ENCODE data around the gene CST9L. TPM values are rescaled to one million over a fixed set of nuclear protein-coding genes. Genes with fewer than 3 reads are reported as not detected.

CST9L gene
- total RNA-seq, 1 donor from 2014 or later, result not detected

DNA sequence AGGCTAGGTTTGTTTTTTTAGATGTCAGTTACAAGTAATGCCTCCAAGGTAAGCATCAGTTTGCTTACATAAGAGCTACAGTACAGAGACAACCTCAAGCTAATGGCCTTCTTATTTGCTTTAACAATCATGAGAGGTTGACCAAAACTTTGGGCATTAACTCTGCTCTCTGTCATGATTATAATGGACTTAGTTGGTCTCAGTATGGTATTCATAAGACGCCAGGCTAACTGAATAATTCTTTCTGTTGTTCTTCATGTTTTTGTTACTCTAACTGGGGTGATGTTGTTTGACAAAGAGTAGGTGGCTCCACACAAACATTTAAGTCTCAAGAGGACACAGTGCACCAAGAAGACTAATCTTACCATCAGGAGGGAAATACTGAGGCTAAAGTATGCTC is 27.7 kb upstream of the CST9L start:
- no peak overlapping the region for H3K27ac ChIP-seq
- no peaks in the 10 kb centered on the region for H3K4me1 ChIP-seq
- H3K36me3 ChIP-seq, result no peaks in the 10 kb centered on the region
- no peaks in the 10 kb centered on the region for H3K27me3 ChIP-seq
- H3K4me3 ChIP-seq, result no peak overlapping the region
- no peak for DNase-seq (ENCODE audit: low spot score in 2 of 2)
- no peaks in the 10 kb centered on the region for H3K9me3 ChIP-seq
- TF ChIP-seq, protein P1, sequence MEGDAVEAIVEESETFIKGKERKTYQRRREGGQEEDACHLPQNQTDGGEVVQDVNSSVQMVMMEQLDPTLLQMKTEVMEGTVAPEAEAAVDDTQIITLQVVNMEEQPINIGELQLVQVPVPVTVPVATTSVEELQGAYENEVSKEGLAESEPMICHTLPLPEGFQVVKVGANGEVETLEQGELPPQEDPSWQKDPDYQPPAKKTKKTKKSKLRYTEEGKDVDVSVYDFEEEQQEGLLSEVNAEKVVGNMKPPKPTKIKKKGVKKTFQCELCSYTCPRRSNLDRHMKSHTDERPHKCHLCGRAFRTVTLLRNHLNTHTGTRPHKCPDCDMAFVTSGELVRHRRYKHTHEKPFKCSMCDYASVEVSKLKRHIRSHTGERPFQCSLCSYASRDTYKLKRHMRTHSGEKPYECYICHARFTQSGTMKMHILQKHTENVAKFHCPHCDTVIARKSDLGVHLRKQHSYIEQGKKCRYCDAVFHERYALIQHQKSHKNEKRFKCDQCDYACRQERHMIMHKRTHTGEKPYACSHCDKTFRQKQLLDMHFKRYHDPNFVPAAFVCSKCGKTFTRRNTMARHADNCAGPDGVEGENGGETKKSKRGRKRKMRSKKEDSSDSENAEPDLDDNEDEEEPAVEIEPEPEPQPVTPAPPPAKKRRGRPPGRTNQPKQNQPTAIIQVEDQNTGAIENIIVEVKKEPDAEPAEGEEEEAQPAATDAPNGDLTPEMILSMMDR (IDR thresholded peaks at IDR 0.05), result no peak
- intact Hi-C loops (cut with DNase I), result no loop called here

DNA sequence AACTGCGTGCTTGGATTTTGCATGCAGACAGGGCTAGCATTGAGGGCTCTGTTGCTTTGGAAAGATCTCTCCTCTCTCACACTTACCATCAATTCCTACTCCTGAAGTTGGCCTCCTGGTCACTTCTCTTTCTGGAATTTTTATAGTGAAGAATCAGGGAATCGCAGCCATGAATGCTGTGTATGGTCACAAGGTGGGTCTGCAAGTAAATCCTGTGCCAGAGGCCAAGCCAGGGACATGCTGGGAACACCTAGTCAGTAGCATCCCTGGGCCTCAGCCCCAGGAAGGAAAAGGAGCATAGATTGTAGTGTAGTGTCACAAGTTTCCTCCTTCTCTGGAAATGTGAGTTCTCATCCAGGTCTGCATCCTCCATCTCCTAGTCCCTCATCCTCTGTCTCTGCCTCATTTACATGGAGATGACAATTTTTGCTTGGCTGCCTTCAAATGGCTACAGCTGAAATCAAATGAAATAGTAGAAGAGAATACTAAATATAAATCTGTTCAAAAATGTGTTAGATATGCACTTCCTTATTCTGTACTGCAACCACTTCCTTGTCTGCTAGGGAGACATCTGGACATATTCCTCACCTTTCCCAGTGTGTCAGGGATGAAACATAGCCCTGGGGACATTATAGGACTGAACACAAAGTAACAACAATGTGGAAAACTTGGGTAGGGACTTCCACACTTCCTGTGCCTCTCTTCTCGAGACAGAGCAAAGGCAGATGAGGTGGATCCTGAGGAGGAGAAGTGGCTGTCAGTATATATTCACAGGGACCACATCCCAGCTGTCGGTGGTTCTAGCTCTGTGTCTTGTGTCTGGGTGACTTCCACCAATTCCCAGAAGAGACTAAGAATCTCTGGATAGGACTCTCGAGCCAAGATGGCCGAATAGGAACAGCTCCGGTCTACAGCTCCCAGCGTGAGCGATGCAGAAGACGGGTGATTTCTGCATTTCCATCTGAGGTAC is 20.4 kb upstream of the CST9L start:
- no peaks in the 10 kb centered on the region for H3K4me1 ChIP-seq
- TF ChIP-seq, protein P1 (IDR thresholded peaks at IDR 0.05), result no peak
- no peaks in the 10 kb centered on the region for H3K9me3 ChIP-seq
- DNase-seq (ENCODE audit: low spot score in 2 of 2), result no peak
- H3K27me3 ChIP-seq, result no peaks in the 10 kb centered on the region
- H3K36me3 ChIP-seq, result no peaks in the 10 kb centered on the region
- no peak overlapping the region for H3K27ac ChIP-seq
- no peak overlapping the region for H3K4me3 ChIP-seq
- intact Hi-C loops (cut with DNase I), result no loop called here

DNA sequence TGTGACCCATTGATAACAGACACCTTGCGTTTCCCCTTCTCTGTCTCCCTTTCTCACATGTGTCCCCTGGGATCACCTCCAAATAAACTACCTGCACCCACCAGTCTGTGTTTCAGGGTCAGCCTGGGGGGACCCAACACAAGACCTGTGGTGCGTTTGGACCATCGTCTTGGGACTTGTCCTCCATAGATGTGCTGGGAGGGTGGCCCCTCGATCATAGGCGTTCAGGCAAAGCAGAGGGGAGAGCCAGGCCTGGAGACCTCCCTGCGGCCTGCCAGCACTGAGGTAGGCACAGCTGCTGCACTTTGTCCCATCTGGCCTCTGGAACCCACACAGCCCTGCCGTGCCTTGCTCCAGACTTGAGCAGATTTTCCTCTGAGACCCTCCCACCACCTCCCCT is 19.3 kb upstream of the CST9L start:
- H3K9me3 ChIP-seq, result no peaks in the 10 kb centered on the region
- intact Hi-C loops (cut with DNase I), result no loop called here
- H3K27ac ChIP-seq, result no peak overlapping the region
- no peak for DNase-seq (ENCODE audit: low spot score in 2 of 2)
- no peaks in the 10 kb centered on the region for H3K27me3 ChIP-seq
- H3K4me1 ChIP-seq, result no peaks in the 10 kb centered on the region
- TF ChIP-seq, protein P1 (IDR thresholded peaks at IDR 0.05), result no peak
- H3K36me3 ChIP-seq, result no peaks in the 10 kb centered on the region
- no peak overlapping the region for H3K4me3 ChIP-seq

DNA sequence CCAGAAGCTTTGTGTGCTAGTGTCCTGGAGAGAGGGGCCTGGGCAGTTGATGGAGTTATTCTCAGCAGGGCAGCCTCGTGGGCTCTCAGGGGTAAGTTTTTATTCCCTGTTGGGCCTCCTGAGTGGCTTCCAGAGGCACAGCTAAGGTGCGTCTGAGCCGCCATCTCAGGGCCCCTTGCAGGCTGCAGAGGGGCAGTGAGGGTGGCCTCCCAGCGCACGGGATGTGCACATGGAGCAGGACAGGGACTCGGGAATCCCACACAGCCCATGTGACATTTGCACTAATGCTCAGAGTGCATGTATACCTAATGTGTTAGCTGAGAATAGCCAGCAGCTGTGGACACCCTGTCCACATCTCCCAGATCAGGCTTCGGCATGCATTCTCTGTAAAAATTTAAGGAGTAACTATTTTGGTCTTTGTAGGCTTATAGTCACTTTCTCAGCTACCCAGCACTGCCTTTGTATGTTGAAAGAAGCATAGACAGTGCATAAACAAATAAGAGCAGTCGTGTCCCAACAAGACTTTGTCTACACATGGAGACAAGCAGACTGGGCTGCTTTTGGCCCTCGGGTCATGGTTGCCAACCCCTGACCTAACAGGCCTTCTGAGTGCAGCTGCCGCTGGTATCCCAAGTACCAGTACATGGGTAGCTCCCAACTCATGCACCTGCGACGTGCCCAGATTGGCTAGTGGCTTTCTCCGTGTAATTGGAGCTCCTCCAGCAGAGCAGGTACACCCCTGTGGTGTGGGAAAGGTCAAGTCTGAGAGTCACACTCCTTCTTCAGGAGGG is 18.6 kb upstream of the CST9L start:
- no peaks in the 10 kb centered on the region for H3K9me3 ChIP-seq
- TF ChIP-seq, protein P1 (IDR thresholded peaks at IDR 0.05), result no peak
- H3K27ac ChIP-seq, result no peak overlapping the region
- no peaks in the 10 kb centered on the region for H3K36me3 ChIP-seq
- intact Hi-C loops (cut with DNase I), result no loop called here
- H3K4me3 ChIP-seq, result no peak overlapping the region
- H3K27me3 ChIP-seq, result no peaks in the 10 kb centered on the region
- H3K4me1 ChIP-seq, result no peaks in the 10 kb centered on the region
- DNase-seq (ENCODE audit: low spot score in 2 of 2), result no peak

DNA sequence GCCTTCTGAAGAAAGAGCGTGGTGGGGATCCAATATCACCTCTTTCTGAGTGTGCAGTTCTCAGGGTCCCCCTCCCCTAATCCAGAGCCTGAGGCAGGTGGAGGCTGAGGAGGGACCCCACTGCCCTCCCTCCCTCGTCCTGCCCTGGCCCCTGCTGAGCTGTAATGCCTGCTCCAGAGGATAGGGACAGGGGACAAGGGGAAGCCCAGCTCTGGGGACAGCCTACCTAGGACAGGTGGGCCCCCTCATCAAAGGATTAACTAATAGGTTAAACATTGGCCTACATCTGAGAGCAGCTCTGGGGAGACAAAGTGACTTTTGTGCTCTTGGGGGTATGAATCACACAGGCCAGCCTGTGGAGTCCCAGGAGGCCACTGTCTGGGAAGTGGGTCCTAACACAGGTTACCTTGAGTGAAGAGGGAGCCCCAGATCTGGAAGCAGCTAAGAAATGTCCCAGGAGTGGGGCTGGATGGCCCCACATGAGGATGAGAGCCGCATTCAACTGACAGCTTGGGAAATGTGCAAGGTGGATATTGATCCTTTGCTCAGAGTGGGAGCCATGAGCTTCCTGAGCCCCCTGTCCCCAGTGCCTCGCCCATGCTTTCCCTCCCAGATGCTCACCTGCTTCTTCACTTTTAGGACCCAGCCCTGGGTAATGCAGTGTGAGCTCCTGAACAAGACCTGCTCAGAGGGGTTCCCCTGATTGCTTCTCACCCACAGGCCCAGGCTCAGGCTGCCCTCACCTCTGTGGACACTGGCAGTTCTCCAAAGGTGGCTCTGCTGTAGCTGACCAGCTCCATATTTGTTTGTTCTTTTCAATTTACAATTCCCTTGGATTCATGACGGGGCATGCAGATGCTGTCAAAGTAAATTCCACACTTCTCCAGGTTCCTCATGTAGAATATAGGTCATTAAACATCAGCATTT is 17.8 kb upstream of the CST9L start:
- Histone ChIP-seq H3K4me1 (no peaks in the 10 kb centered on the region), H3K9me3 (no peaks in the 10 kb centered on the region), H3K27me3 (no peaks in the 10 kb centered on the region), H3K36me3 (no peaks in the 10 kb centered on the region), H3K27ac (no peak overlapping the region), H3K4me3 (no peak overlapping the region)
- TF ChIP-seq, protein P1 (IDR thresholded peaks at IDR 0.05), result no peak
- DNase-seq (ENCODE audit: low spot score in 2 of 2), result no peak
- intact Hi-C loops (cut with DNase I), result no loop called here

Data from ascending aorta (tissue), 2 donors.